ENCODE measurements around the gene CCL27.

The CCL27 gene

DNA sequence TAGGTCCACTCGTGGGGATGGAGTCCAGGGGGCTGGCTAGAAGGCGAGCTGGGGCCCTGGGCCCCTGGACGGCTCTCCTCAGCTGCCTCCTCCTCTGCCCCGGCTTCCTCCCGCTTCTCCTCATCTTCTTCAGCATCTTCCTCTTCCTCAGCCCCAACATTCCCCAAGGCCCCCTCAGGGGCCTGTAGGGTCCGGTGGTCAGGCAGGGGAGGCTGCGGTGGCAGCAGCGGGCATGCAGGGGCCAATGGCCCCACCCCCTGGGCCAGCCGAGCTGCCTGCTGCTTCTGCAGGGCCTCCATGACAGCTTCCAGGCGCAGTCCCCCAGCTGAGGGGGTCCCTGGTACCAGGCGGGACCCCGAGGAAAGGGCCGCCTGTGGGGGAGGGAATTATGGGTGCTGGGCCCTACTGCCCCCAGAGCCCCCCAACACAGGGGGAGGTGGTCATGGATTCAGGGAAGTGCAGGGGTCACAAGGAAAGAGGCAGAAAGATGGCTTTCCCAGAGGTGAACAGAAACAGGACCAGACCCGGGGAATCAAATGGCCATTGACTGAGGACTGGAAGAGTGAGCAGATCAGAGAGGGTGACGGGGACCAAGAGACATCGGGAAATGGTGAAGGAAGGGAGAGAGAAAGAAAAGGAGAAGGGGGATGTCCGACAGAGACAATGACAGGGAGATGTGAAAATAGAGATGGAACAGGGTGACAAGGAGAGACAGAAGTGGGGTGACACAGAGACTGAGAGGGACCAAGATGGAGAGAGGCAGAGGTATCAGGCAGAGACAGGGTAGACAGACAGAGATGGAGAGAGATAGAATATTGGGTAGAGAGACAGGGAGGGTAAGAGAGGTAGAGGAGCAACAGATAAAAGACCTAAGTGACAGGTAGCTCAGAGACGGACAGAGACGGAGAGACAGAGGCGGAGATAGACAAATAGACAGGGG, 34.5 kb downstream of the CCL27 start:
- no peak for DNase-seq (ENCODE audit: low spot score)

DNA sequence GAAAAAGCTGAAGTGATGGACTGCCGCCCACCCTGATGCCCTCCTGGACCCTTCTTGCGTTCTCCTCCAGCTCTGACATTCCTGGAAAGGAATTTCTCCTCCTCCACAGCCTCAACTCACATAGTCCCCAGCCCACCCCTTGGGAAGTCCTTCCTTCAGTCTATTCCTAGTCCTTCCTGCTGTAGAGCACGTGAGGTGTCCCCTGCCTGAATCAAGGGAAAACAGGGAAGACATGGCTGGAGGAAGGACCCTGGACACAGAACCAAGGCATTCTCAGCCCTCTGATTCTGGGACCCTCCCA, 37.3 kb downstream of the CCL27 start:
- DNase-seq (ENCODE audit: low spot score) = no peak

- DNase-seq (ENCODE audit: low spot score) = no peak
Observed at GRCh38 chr9:34624475-34625185, 37.8 kb downstream of the CCL27 start.

DNA sequence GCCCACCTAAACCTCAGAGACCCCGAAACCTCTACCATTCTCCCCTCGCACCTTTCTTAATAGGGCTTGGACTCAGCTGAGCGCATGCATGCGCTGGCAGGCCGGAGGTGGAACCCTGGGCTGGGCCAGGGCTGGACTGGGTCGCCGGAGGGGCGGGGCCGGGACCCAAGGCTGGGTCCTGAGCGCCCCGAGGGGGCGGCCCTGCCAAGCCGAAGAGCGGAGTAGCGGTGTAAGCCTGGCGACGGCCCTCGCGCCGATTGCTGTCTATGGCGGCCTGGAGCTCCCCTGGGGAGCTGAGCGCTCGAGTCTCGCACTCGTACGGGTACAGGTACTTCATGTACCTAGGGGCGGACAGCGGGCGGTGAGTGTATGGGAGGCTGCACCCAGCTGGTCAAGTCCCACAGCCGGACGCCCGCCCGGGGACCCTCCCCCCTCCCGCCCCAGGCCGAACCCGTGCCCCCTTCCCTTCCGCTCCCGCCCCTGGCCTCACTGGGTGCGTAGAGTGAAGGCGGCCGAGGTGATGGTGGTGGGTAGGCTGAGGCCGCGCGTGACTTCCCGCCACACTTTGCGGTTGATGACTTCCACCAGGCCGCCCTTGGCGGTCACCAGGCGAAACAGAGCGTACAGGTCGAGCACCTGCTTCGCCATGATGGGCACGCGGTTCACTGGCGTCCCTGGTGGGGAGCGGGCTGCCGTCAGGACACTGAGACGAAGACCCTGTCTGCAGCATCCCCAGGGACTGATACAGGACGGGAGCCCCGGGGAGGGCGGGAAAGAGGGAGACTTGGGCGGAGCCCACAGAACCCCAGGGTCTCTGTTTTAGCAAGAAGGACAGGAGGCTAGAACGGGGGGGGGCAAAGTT, 38.9 kb downstream of the CCL27 start:
- DNase-seq (ENCODE audit: low spot score) = no peak

GRCh38 chr9:34620061-34620994, 42.1 kb downstream of the CCL27 start, which contains the start of gene DCTN3:
TSS of gene DCTN3 (minus strand) at chr9:34620495. CDS start at chr9:34620464, 31 bp downstream.
- DNase-seq (ENCODE audit: low spot score) = peak; percentile 94

- no peak for DNase-seq (ENCODE audit: low spot score)
Observed at GRCh38 chr9:34615132-34615531, 47.3 kb downstream of the CCL27 start.

- no peak for DNase-seq (ENCODE audit: low spot score)
Observed at GRCh38 chr9:34612788-34613390, 49.6 kb downstream of the CCL27 start.

Data from HuH-7.5 (cell line).